GM21360 (cell line): ENCODE measurements around the gene HS1BP3.

Source experiments
- ATAC-seq: cut with Tn5 transposase; IDR thresholded peaks from one replicate; pipeline ENCODE4 v1.9.1; 2021; ENCODE audit warnings: mild to moderate bottlenecking, moderate library complexity; ENCODE audit not compliant: unreplicated experiment

HS1BP3 gene

DNA sequence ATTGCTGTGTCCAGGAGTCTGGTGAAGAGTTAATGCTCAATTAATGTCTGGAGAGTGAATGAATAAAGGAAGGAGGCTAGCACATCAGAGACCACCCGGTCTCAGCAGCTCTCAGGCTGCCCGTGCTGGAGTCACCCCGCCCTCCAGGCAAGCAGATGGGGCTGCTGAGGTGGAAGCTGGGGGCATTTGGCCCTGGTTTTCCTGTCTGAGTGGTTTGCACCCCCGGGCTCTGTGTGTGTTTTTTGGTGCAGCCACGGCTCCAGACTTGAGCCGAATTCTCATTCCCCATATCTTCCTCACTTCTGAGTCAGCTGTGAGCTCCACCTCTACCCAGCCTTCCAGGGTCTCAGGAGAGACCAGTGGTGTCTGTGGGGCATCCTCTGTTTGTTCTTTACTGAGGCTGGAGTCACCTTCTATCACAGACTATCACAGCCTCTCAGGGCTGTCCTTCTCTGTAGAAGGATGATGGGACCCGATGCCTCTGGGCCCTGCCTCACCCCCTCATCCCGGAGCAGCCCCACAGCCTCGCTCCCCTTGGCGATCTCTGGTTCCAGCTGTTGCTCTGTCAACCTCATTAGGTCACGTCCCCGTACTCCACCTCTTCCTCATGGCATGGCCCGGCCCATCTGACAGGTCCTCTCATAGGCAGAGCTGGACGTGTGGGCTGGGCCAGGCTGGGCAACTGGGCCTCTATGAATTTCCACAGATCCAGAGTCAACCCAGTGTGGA is 60.8 kb downstream of the HS1BP3 start:
- ATAC-seq, result no peak

DNA sequence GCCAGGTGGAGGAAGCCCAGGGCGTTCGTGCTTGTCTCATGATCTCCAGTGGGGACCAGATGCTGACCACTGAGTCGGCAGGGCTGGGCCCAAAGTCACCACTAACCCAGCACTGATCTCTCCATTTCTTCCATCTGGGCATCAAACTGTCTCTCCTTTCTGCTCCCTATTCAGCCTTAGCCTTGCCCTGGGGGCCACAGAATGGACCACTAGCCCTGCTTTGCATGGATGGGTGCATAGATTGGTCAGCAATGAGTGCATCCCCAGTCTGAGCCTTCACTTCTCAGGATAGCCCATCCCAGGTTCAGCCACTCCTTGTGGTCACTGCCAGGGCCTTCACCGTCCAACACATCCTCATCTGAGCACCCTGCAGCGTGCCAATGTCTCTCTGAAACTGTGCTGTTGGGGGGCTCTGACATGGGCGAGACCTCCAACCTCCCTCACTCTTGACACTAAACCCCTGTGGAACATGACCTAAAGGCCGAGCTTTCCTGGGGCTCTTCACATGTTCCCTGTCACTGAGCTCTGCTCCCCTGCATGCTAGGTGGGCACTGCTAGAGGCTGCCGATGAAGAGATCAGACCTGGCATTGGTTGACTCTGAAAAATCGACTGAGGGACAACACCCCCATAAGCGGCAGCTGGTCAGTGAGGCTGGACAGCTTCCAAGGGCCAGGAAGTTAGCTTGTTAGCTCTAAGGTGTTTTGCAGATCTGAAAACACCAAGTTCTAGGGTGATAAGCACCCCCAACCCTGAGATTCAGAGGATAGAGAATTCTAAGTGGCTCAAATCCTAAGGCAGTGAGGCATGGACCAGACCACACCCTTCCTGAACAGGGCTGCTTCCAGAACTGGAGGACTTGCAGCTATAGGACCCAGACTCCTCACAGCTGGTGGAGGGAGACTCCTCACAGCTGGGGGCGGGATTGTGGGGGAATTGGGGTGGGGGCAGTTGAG is 61.7 kb downstream of the HS1BP3 start:
- ATAC-seq, result no peak

- ATAC-seq, result no peak
Observed at GRCh38 chr2:20585710-20586594, 64.9 kb downstream of the HS1BP3 start.

DNA sequence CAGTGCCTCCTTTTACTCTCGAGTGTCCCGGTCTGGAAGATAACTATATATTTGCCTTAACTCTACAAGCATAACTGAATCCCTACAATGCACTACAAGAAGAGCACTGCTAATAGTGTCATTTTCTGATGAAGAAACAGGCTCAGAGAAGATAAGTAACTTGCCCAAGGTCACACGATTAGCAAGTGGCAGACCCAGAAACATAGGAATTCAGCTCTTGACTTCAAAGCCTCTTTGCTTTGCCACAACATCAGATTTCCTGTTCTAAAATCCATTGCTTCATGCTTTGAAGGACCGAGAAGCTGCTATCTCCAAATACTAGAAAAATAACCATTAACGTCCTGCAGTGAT is 65.6 kb downstream of the HS1BP3 start:
- no peak for ATAC-seq

GRCh38 chr2:20584399-20585358 is 66.2 kb downstream of the HS1BP3 start:
- no peak for ATAC-seq

DNA sequence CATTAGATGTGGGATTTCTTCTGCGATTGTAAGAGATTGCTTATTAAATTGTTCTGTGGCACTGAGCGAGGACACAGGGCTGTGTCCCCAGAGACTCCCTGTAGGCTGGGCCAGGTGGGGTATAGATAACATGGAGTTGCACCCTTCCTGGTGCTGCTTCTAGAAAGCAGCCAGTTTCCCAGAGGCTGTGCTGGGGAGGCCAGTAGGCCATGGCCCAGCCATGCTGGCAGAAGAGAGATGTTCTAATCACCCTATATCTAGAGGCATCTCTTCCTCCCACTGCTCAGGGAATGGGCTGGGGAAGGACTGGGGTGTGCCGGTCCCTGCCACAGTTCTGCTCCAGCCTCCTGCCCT is 66.9 kb downstream of the HS1BP3 start:
- ATAC-seq, result no peak

DNA sequence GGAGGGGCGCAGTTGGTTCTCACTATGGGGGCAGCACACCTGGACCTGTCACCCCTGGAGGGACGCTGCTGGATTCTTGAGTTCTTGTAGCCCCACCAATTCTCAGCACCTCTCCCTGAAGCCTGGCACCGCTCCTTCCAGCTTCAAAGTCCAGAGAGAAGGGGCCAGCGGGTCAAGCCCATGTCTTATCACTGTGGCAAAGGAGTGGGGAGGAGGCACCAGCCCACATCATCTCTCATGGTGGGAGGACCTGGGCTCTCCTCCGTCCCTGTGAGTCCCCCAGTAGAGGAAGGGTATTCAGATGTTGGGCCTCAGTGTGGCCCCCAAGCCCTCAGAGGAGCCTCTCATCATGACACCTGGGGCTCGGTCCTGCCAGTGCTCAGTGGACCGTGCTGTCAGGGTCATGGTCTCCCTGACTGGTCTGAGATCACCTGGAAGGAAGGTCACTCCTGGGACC is 67.4 kb downstream of the HS1BP3 start:
- ATAC-seq, result no peak

DNA sequence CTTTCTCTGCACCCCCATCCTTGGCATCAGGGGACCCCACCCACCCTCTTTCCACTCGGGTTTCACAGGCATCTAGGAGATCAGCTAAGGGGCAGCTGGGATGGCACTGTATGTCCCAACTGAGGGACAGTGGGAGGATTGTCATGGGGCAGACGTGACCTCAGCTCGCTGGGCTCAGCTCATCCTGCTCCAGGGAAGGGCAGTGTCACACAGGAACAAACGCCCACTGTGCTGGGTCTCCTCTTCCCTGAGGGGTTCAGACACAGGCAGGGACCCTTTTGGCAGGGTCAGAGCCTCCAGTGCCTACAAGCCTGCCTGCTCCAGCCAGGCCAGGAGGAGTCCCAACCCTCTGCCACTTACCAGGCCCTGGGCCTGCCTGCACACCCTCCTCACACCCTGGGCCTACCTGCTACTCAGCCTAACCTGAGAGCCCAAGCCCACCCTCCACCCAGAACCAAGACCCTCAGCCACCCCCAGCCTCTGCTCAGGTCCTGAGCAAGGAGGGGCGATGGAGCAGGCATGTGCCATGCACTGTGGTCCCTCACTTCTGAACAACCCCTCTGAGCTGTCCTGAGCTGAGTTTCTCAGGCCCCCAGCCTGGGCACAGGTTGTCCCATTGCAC is 68.2 kb downstream of the HS1BP3 start:
- ATAC-seq, result no peak

DNA sequence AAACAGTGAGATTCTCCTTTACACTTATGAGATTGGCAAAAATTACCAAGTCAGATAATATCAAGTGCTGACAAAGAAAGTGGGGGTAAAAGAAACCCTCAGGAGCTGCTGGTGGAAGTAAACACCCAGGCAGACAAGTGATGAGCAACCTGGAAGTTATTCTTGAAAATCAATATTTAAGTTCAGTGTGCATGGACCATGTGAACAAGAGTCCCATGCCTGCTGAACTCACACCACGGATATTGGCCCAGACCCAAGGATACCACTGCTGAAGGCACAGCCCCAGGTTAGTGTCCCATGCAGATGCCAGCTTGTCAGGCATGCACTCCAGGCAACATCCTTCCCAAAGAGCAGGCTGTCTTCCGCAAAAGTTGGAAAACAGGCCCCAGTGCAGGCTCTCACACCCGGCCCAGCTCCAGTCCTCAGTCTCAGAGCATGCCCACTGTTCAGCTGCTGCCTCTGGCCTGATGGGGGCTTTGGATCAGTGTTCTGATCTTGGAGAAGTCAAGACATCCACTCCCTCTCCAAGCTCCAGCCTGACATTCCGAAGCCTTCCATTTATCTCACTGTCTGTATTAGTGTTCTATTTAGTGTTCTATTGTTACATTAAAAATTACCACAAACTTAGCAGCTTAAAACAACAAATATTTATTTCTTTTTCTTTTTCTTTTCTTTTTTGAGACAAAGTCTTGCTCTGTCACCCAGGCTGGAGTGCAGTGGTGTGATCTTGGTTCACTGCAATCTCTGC is 70.0 kb downstream of the HS1BP3 start:
- ATAC-seq, result no peak

- no peak for ATAC-seq
Observed at GRCh38 chr2:20579866-20580265, 71.0 kb downstream of the HS1BP3 start.

DNA sequence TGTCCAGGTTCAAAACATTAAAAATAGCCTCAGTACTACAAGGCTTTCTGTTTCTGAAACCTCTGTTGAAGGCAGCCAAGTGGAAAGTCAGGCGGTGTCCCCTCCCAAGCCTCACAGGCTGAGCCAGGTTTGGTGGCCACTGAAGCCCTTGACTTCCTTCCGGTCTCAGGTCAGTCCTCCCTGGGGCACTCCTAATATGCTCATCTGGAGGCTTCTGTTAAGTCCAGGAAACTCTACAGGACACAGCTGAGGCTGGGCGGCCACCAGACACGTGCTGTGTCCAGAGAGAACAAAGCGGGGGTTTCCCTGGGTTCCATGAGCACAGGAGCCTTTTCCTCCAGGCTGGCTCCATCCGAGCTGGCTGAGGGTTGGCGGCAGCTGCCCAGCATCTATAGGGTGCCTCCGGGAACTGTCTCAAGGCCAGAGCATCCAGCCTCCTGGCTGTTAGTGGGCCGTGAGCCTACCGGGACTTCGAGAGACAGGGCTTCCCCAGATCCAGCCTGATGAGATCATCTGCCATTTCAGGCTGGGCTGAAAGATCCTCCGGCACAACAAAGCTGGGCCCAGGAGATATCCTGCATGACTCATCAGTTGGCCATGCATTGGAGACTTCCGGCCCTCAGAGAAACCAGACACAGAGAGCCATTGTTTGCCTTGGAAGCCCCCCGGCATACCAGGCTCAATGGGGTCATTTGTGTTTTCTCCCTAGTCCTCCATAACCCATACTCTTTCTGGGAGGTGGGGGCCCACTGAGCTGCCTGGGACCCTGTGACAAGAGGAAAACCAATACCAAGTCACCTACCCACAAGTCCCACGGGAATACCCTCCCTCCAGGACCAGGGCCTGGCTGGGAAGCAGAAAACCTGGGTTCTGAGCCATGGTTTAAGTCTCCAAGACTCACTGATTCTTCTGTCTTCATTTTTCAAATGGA is 71.7 kb downstream of the HS1BP3 start:
- ATAC-seq, result peak; percentile 63

DNA sequence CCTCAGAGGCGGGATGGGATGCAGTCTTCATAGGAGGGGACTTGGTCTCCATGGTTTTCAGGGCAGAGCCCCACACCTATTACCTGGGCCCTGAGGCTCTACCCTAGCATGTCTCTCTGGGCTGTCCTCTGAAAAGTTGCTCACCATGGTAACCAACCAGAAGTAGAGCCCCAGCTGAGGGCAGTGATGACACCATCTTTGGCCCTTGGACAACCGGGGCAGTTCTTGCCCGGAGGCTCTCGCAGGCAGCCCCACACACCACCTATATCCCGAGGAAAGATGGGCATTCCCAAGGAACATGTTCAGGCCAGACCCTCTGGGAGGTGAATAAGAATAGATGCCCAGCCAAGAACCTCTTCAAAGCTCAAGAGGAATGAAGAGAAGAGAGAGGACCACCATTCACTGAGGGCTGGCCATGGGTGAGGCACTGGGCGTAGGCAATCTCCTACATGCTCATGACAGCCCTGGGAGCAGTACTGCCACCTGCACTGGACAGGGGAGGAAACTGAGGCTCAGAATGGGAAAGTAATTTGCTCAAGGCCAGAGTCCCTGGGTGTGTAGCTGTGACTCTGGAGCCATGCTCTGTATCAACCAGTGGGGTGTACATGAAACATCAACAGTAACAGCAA is 72.5 kb downstream of the HS1BP3 start:
- no peak for ATAC-seq

DNA sequence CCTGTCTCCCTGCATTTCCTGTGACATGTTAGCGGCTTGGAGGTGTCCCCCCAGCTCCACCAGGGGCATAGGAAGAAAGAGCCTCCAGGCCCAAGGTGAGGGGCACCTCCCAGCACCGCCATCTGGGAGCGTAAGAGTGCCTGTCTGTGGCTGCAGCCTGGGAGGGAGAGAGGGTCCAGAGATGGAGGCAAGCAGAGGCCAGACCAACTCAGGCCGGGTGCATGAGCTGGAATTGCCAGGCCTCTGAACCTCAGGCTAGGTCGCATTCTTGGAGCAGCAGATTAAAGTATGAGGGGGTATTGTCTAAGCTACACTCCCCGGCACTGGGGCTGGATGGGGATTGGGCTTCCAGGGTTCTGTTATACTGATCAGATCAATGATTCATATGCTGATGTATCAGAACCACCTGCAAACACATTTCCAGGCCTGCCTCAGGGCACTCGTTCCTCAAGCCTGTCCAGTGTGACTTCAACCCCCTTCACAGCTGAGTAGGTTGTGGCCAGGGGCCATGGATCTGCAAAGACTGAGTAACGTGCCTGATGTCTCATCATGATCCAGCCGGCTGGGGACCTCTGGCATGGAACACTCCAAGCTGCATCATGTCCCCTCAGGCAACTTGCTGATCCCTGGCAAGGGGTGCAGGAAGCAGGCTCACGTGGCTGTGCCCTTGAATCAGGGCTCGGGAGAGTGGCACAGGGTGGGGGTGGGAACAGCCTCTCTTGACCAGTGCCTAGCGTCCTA is 73.2 kb downstream of the HS1BP3 start:
- ATAC-seq, result no peak

DNA sequence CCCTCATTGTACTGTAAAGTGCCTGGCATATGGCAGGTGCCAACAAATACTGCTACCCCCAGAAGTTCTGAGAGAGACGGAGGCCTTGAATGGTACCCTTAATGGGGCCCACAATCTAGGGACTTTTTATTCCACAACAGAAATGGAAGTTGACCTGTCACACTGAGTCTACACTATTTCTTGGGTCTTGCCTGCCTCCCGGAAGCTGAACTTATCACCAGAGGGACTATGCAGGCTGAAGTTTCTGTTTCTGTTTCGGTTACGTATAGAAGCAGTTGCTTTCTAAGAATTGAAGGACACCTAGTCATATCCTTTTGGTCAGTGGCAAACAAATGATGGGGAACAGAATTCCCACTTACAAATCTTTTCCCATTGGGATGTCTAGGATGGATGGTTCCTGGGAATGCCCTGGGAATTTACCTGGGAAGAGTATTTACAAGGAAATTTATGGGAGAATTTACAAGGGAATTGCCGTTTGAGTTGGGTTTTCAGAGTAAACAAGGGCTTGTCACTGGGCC is 74.2 kb downstream of the HS1BP3 start:
- peak; percentile 68 for ATAC-seq

- ATAC-seq, result no peak
Observed at GRCh38 chr2:20575935-20576597, 74.8 kb downstream of the HS1BP3 start.

- ATAC-seq, result no peak
Observed at GRCh38 chr2:20575414-20575813, 75.5 kb downstream of the HS1BP3 start.
